Measurements from ENCODE around the gene SCNN1G.

GRCh38 chr16:23172994-23173393 is 9.6 kb upstream of the SCNN1G start:
- TF ChIP-seq CTCF (conservative IDR thresholded peaks at IDR 0.05 in 1 of 2, IDR thresholded peaks at IDR 0.05 in 1 of 2; ENCODE audit: low read depth in 1 of 2, low read length in 2 of 2) (no peak), EZH2 (IDR thresholded peaks at IDR 0.05; ENCODE audit: low read length, missing control alignments) (no peak)

All from fibroblast of lung (primary cell).